ENCODE measurements around the gene INSIG1. TPM values are rescaled to one million over a fixed set of nuclear protein-coding genes. Genes with fewer than 3 reads are reported as not detected.

Gene INSIG1
- total RNA-seq = 10 to 100 TPM; 24.7 to 77.6 (median 64.6) TPM

DNA sequence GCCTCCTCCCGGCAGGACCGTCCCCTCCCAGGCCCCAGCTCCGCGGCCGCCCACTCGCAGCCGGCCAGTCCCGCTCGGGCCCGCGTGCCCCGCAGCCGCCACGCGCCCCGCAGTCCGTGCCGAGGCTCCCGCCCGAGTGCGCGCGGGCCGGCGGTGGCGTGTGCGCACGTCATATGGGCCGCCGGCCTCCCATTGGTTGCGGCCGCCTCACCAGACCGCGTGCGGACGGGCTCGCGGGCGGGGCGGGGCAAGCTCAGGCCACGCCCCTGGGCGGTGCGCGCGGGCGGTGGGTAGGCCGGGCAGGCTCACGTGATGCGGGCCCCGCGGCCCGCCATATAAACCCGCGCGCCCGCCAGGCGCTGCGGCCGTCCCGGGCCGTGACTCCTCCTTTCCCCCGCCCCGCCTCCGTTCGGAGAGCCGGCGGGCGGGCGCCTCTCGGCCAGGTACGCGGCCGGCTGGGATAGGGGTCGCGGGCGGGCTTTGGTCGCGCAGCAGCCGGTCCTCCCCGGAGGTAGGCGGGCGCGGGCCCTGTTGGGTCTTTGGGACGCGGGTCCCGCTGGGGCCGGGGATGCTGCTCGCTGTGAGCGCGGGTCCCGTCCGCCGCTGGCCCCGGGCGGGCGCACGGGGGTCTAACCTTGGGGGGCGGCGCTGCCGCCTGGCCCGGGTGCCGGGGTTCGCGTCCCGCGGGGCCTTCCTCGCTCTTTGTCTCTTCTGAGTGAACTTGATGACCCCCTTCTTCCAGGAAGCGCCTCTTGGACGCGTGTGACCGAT lies at the start of gene INSIG1:
INSIG1 (plus strand) TSS at position 362 of the 771 bp plus-strand sequence; CDS start at position 770, 408 bp downstream.
- H3K4me1 ChIP-seq = peaks cover 12 to 49% (median 16%) of the 10 kb centered on the region in 3 donors
- H3K27ac ChIP-seq = peak within 1 kb of the TSS; percentile 88 to 98 (median 97)
- WGBS, 2 donors = 0% methylated on average over 2 of the region's 111 CpGs; no CpG with 5 or more reads in 1 of the 2 donors
- DNase-seq = peak; percentile 43
- peaks cover 0 to 3% (median 0%) of the 10 kb centered on the region in 4 donors for H3K27me3 ChIP-seq
- TF ChIP-seq, protein P1, sequence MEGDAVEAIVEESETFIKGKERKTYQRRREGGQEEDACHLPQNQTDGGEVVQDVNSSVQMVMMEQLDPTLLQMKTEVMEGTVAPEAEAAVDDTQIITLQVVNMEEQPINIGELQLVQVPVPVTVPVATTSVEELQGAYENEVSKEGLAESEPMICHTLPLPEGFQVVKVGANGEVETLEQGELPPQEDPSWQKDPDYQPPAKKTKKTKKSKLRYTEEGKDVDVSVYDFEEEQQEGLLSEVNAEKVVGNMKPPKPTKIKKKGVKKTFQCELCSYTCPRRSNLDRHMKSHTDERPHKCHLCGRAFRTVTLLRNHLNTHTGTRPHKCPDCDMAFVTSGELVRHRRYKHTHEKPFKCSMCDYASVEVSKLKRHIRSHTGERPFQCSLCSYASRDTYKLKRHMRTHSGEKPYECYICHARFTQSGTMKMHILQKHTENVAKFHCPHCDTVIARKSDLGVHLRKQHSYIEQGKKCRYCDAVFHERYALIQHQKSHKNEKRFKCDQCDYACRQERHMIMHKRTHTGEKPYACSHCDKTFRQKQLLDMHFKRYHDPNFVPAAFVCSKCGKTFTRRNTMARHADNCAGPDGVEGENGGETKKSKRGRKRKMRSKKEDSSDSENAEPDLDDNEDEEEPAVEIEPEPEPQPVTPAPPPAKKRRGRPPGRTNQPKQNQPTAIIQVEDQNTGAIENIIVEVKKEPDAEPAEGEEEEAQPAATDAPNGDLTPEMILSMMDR (IDR thresholded peaks at IDR 0.05) = no peak
- TF ChIP-seq POLR2A (IDR thresholded peaks at IDR 0.05) = peak in 3 of 4 donors; percentile 66 to 98 (median 94)
- peak within 1 kb of the TSS; percentile 69 to 96 (median 92) for H3K4me3 ChIP-seq
- intact Hi-C loops (cut with DNase I) = no loop called here
- no peaks in the 10 kb centered on the region for H3K9me3 ChIP-seq
- H3K36me3 ChIP-seq = peaks cover 0 to 13% (median 0%) of the 10 kb centered on the region in 3 donors

DNA sequence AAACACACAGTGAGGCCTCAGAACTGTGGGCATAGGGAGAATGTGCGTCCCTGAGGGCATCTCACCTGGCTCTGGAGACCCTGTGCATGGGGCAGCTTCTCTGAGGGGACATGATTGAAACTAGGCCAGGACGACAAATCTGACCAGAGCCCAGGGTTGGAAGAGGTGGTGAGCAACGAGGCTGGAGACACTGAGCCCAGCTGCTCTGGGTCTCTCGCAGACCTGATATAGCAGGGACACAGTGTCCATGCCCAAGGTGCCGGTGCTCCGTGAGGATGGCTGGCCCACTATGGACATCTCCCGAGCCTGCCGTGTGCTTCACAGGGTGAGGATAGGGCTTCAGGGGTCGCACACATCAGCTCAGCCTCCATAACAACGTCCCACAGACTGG lies 49.3 kb upstream of the INSIG1 start:
- H3K4me3 ChIP-seq = no peak overlapping the region
- WGBS, 2 donors = 87 to 90% methylated on average over 9 to 10 of the region's 10 CpGs
- TF ChIP-seq, protein P1 (IDR thresholded peaks at IDR 0.05) = no peak
- TF ChIP-seq POLR2A (IDR thresholded peaks at IDR 0.05) = no peak
- no peaks in the 10 kb centered on the region for H3K4me1 ChIP-seq
- DNase-seq = no peak
- no peak overlapping the region for H3K27ac ChIP-seq
- intact Hi-C loops (cut with DNase I) = no loop called here
- H3K9me3 ChIP-seq = peaks cover 0 to 3% (median 0%) of the 10 kb centered on the region in 3 donors
- H3K27me3 ChIP-seq = peaks cover 0 to 65% (median 0%) of the 10 kb centered on the region in 4 donors
- H3K36me3 ChIP-seq = no peaks in the 10 kb centered on the region

DNA sequence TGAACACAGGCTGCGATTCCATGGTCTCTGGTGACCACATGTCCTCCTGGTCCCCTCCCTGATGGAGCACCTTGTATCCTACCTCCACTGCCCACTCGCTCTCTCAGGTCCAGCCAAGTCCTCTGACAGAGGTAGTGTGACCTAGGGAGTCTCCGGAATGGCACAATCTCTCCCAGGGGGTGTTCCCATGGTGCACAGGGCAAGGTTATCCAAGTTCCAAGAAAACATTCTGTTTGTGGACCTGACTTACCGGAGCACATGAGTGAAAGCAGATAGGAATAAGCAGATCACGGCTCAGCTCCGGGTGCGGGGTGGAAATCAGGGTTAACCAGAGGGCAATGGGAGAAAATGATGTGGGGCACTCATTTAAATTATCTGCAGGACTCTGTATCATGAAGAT lies 45.8 kb upstream of the INSIG1 start:
- 85 to 88% methylated on average over 5 to 6 of the region's 7 CpGs for WGBS, 2 donors
- intact Hi-C loops (cut with DNase I) = no loop called here
- H3K36me3 ChIP-seq = no peaks in the 10 kb centered on the region
- H3K4me3 ChIP-seq = no peak overlapping the region
- H3K27me3 ChIP-seq = peaks cover 0 to 86% (median 0%) of the 10 kb centered on the region in 4 donors
- H3K4me1 ChIP-seq = peaks cover 0 to 5% (median 0%) of the 10 kb centered on the region in 3 donors
- DNase-seq = no peak
- H3K9me3 ChIP-seq = no peaks in the 10 kb centered on the region
- TF ChIP-seq, protein P1 (IDR thresholded peaks at IDR 0.05) = no peak
- no peak for TF ChIP-seq POLR2A (IDR thresholded peaks at IDR 0.05)
- no peak overlapping the region for H3K27ac ChIP-seq

DNA sequence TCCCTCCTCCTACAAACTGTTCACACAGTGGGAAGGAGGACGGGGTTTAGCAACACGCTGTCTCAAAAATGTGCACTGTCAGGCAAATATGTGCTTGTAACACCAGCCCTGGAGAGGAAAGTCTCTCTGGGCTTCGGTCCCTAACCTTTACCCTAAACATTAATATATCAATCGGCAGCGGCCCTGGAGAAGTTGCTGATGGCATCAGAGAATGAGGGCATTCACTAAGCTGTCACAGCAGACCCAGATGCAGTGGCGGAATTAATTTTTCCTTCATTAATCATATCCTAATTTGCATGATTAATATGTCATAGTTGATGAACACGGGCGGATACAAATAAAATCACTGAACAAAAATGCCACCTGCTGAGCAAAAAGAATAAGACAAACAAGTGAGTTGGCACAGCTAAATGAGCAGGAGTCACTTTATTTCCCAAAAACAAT lies 45.2 kb upstream of the INSIG1 start:
- H3K27me3 ChIP-seq = peaks cover 0 to 87% (median 0%) of the 10 kb centered on the region in 4 donors
- TF ChIP-seq, protein P1 (IDR thresholded peaks at IDR 0.05) = no peak
- no peak for TF ChIP-seq POLR2A (IDR thresholded peaks at IDR 0.05)
- intact Hi-C loops (cut with DNase I) = no loop called here
- H3K9me3 ChIP-seq = no peaks in the 10 kb centered on the region
- WGBS, 2 donors = 45 to 52% methylated on average over 8 of the region's 8 CpGs
- H3K36me3 ChIP-seq = no peaks in the 10 kb centered on the region
- no peak for DNase-seq
- H3K27ac ChIP-seq = no peak overlapping the region
- peaks cover 1 to 11% (median 1%) of the 10 kb centered on the region in 3 donors for H3K4me1 ChIP-seq
- H3K4me3 ChIP-seq = no peak overlapping the region

DNA sequence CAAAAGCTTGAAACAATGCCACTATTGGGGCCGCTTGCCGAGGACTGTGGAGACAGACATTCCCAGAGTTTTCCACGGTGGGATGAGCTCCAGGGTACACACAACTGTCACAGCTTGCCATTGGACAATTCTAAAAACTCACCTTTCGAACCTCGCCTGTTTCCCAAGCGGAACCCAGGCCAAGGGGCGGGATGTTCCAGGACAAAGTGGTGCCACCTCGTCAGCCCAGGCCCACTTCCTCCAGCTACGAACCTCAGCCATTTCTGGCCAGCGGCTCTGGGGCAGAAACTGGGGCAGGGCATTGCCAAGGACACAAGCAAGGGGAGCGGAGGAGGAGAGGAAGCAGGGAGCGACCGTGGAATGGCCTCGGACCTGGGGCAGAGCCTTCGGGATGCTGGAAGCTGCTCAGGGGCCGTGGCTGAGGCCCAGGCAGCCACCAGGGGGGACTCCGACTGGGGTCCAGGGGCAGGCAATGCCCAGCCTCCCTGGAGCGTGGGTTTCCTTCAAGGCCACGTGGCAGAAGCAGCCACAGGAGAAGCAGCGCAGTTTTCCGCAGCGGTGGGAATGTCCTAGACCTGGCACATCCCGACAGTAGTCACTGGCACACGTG lies 44.7 kb upstream of the INSIG1 start:
- DNase-seq = no peak
- no peak overlapping the region for H3K27ac ChIP-seq

More for the DNA sequence above, 44.7 kb upstream of the INSIG1 start:
- peaks cover 6 to 17% (median 7%) of the 10 kb centered on the region in 3 donors for H3K4me1 ChIP-seq
- no peaks in the 10 kb centered on the region for H3K9me3 ChIP-seq
- peaks cover 0 to 87% (median 0%) of the 10 kb centered on the region in 4 donors for H3K27me3 ChIP-seq
- no peak overlapping the region for H3K4me3 ChIP-seq
- no peak for TF ChIP-seq POLR2A (IDR thresholded peaks at IDR 0.05)
- TF ChIP-seq, protein P1 (IDR thresholded peaks at IDR 0.05) = no peak
- no peaks in the 10 kb centered on the region for H3K36me3 ChIP-seq
- intact Hi-C loops (cut with DNase I) = no loop called here
- whole genome bisulfite sequencing, 2 donors = 69 to 73% methylated on average over 10 to 19 of the region's 24 CpGs

All from esophagus squamous epithelium (tissue), 5 donors.